EH (cell line): ENCODE results near the gene MACROD2.
"Not testable (repeated sequence)": the region's sequence is repeated elsewhere in the genome, so short reads cannot be mapped to it uniquely, and the experiment has no call there.

Source experiments
- DNase-seq: peaks from one replicate; pipeline ENCODE4 v3.0.0-alpha.2; 2015; ENCODE audit warnings: low read depth

The MACROD2 gene

GRCh38 chr20:15965165-15965564 is 1969.8 kb downstream of the MACROD2 start:
- no peak for DNase-seq

- DNase-seq, result no peak
Measured at GRCh38 chr20:15967334-15967733, 1972.0 kb downstream of the MACROD2 start.

GRCh38 chr20:15976047-15976736 is 1980.9 kb downstream of the MACROD2 start:
- no peak for DNase-seq

- no peak for DNase-seq
Measured at GRCh38 chr20:15977026-15977425, 1981.7 kb downstream of the MACROD2 start.

- DNase-seq, result no peak
Measured at GRCh38 chr20:15977758-15978157, 1982.4 kb downstream of the MACROD2 start.

- DNase-seq, result not testable (repeated sequence)
Measured at GRCh38 chr20:15985494-15986368, 1990.4 kb downstream of the MACROD2 start.

- DNase-seq, result no peak
Measured at GRCh38 chr20:15986690-15987089, 1991.4 kb downstream of the MACROD2 start.

GRCh38 chr20:15991279-15991678 is 1996.0 kb downstream of the MACROD2 start:
- no peak for DNase-seq

- peak; percentile 4 for DNase-seq
Measured at GRCh38 chr20:15992564-15992963, 1997.2 kb downstream of the MACROD2 start.

GRCh38 chr20:16000112-16000511 is 2004.8 kb downstream of the MACROD2 start:
- no peak for DNase-seq

- peak; percentile 33 for DNase-seq
Measured at GRCh38 chr20:16001286-16001685, 2006.0 kb downstream of the MACROD2 start.

- DNase-seq, result no peak
Measured at GRCh38 chr20:16003310-16003709, 2008.0 kb downstream of the MACROD2 start.

- no peak for DNase-seq
Measured at GRCh38 chr20:16004108-16004854, 2009.0 kb downstream of the MACROD2 start.

- DNase-seq, result no peak
Measured at GRCh38 chr20:16005021-16005914, 2010.0 kb downstream of the MACROD2 start.

GRCh38 chr20:16005915-16006493 is 2010.7 kb downstream of the MACROD2 start:
- no peak for DNase-seq

GRCh38 chr20:16007164-16007563 is 2011.8 kb downstream of the MACROD2 start:
- DNase-seq, result no peak

- DNase-seq, result no peak
Measured at GRCh38 chr20:16007962-16008361, 2012.6 kb downstream of the MACROD2 start.

GRCh38 chr20:16011056-16011455 is 2015.7 kb downstream of the MACROD2 start:
- DNase-seq, result no peak

GRCh38 chr20:16011519-16011918 is 2016.2 kb downstream of the MACROD2 start:
- no peak for DNase-seq

- DNase-seq, result not testable (repeated sequence)
Measured at GRCh38 chr20:16012934-16013333, 2017.6 kb downstream of the MACROD2 start.

GRCh38 chr20:16013631-16014030 is 2018.3 kb downstream of the MACROD2 start:
- no peak for DNase-seq
